HL-60 (cell line): Measurements from ENCODE around the gene RPP30.

Source experiments
- DNase-seq, 2 experiments: peaks; one replicate each; pipeline ENCODE4 v3.0.0-alpha.2; 2010 to 2020; ENCODE audit warnings: low read depth in 1 of 2, low spot score in 1 of 2
- H3K27ac ChIP-seq: fragments of 250-450 bp; sonication (Bioruptor Pico); replicated peaks from 2 replicates; pipeline ENCODE4 v1.5.1; 2020; ENCODE audit warnings: mild to moderate bottlenecking, moderate library complexity
- H3K27me3 ChIP-seq: fragments of 250-450 bp; sonication (Bioruptor Pico); 2 replicates; pipeline ENCODE4 v1.5.1; 2021; ENCODE audit warnings: mild to moderate bottlenecking, moderate library complexity; ENCODE audit not compliant: insufficient read depth, poor library complexity, severe bottlenecking
- H3K4me3 ChIP-seq: replicated peaks from 2 replicates; pipeline ENCODE4 v1.5.1; 2011; ENCODE audit warnings: mild to moderate bottlenecking, control low read depth, low read length; ENCODE audit not compliant: insufficient read depth
- CTCF ChIP-seq: IDR thresholded peaks from one replicate; pipeline ENCODE4 v1.5.1; 2011; ENCODE audit warnings: low read length, control low read depth, inconsistent platforms; ENCODE audit not compliant: insufficient read depth
- GABPA ChIP-seq: IDR thresholded peaks from 2 replicates; pipeline ENCODE4 v1.6.1; 2012; ENCODE audit warnings: low read depth
- POLR2AphosphoS5 ChIP-seq: IDR thresholded peaks from 2 replicates; pipeline ENCODE4 v1.6.1; 2012; ENCODE audit warnings: low read depth
- REST ChIP-seq: IDR thresholded peaks from 2 replicates; pipeline ENCODE4 v1.6.1; 2012; ENCODE audit warnings: low read depth; ENCODE audit not compliant: insufficient replicate concordance
- SPI1 ChIP-seq: IDR thresholded peaks from 2 replicates; pipeline ENCODE4 v1.6.1; 2012; ENCODE audit warnings: low read depth, mild to moderate bottlenecking, borderline replicate concordance
- long read RNA-seq: library from polyadenylated mRNA; unstranded; transcript quantifications from one replicate; pipeline ENCODE4 v2.0.0, GENCODE V29; 2020

Gene RPP30
- long read RNA-seq, transcript RPP30-202 (11 exons, 2,589 nt) = major isoform, 50 of 91 reads
- long read RNA-seq, partial matches to known transcripts = 11 of 91 reads
- long read RNA-seq, other reads (novel, unspliced or antisense) = 28 of 91 reads

- TF ChIP-seq POLR2AphosphoS5 (peak; percentile 67; the same call in 1 of the 2 replicates), REST (no peak)
- peak; percentile 69 to 82 for DNase-seq
Measured at GRCh38 chr10:90871766-90872647, at the start of gene RPP30. RPP30 (plus strand) TSS chr10:90871974; CDS start chr10:90871987, 13 bp downstream.

GRCh38 chr10:90822508-90822907 is 49.3 kb upstream of the RPP30 start:
- TF ChIP-seq POLR2AphosphoS5 = no peak
- TF ChIP-seq GABPA = no peak
- no peak for TF ChIP-seq CTCF
- no peak for TF ChIP-seq SPI1
- no peak for TF ChIP-seq REST
- no peak overlapping the region for H3K27ac ChIP-seq
- no peaks in the 10 kb centered on the region for H3K27me3 ChIP-seq
- no peak overlapping the region for H3K4me3 ChIP-seq
- no peak for DNase-seq

More at GRCh38 chr10:90871766-90872647, at the start of gene RPP30:
- H3K4me3 ChIP-seq = peak within 1 kb of the TSS; percentile 66
- H3K27me3 ChIP-seq = no peaks in the 10 kb centered on the region
- peak within 1 kb of the TSS; percentile 65 for H3K27ac ChIP-seq

GRCh38 chr10:90832111-90832510 is 39.7 kb upstream of the RPP30 start:
- H3K27me3 ChIP-seq = no peaks in the 10 kb centered on the region
- H3K4me3 ChIP-seq = no peak overlapping the region
- H3K27ac ChIP-seq = no peak overlapping the region
- TF ChIP-seq CTCF = no peak
- no peak for TF ChIP-seq POLR2AphosphoS5
- no peak for TF ChIP-seq REST
- no peak for TF ChIP-seq GABPA
- no peak for TF ChIP-seq SPI1
- DNase-seq = no peak
